Measurements from ENCODE around the gene DNM1L. TPM values are rescaled to one million over a fixed set of nuclear protein-coding genes. Genes with fewer than 3 reads are reported as not detected.
A peak's percentile ranks its signal among the peaks of the same experiment; 100 is the strongest.

The DNM1L gene
- total and polyA plus RNA-seq, 2 of the 4 experiments (the other 2 are of a cell fraction), result 44.8 to 70.1 TPM

GRCh38 chr12:32671930-32672780 lies 6.9 kb upstream of the DNM1L start:
- H2BK120ac ChIP-seq (ENCODE audit: low read depth, low read length), result no peak overlapping the region
- H2AK5ac ChIP-seq (ENCODE audit: low read depth, low read length), result no peak overlapping the region
- no peak overlapping the region for H3K4ac ChIP-seq (ENCODE audit: low read depth, low read length)
- no peak overlapping the region for H2BK5ac ChIP-seq (ENCODE audit: low read depth, low read length, poor library complexity, severe bottlenecking)
- H3K79me1 ChIP-seq (ENCODE audit: low read depth in 1 of 2, low read length in 2 of 2), result no peaks in the 10 kb centered on the region
- H3K9me3 ChIP-seq (ENCODE audit: control insufficient read depth, insufficient read depth, low read length), result peaks cover 9% of the 10 kb centered on the region
- H3K4me3 ChIP-seq (ENCODE audit: insufficient read depth, low read depth, low read length), result no peak overlapping the region
- WGBS, 2 experiments (ENCODE audit: extremely low coverage in 2 of 2, insufficient read length in 1 of 2), result no CpG with 5 or more reads among the region's 11 CpGs
- no peak overlapping the region for H3K9ac ChIP-seq (ENCODE audit: low read depth, low read length)
- dilution Hi-C loops (cut with HindIII; ENCODE audit: low sequenced_read_pairs, unreplicated experiment) (no loop called here), intact Hi-C loops (cut with micrococcal nuclease) (loop anchor here (1.0 to 5.0 kb wide), 4 partner anchors 217 to 1015 kb away; partner anchors contain the start of gene ETFBKMT), in situ Hi-C loops (cut with MboI; ENCODE audit: low sequenced_read_pairs) (loop anchor here (5.0 kb wide), 1 partner anchor 300 kb away; no protein-coding TSS in a partner anchor)
- ChIA-PET CTCF (interaction anchor here (0.7 to 1.9 kb wide), 5 partner anchors 9 to 307 kb away, joined by 3 to 14 read pairs (median 5); no protein-coding TSS in a partner anchor), POLR2A (ENCODE audit: unreplicated experiment) (no interaction called here)
- TF ChIP-seq POLR2A (IDR thresholded peaks at IDR 0.05; ENCODE audit: low read depth, low read length), result no peak
- TF ChIP-seq RAD21 (IDR thresholded peaks at IDR 0.05; ENCODE audit: low read length), result peak; percentile 83
- no peak for TF ChIP-seq USF2 (IDR thresholded peaks at IDR 0.05; ENCODE audit: low read depth, low read length)
- peak; percentile 75 for TF ChIP-seq SMC3 (IDR thresholded peaks at IDR 0.05; ENCODE audit: low read depth, low read length)
- peak; percentile 77 for TF ChIP-seq CTCF (conservative IDR thresholded peaks at IDR 0.05; ENCODE audit: low read depth, low read length)
- TF ChIP-seq RCOR1 (IDR thresholded peaks at IDR 0.05; ENCODE audit: insufficient replicate concordance, low read length), result no peak
- no peak for TF ChIP-seq ELK1 (IDR thresholded peaks at IDR 0.05; ENCODE audit: borderline replicate concordance, low read depth, low read length)
- DNase-seq (peak; percentile 83), ATAC-seq (ENCODE audit: low read depth) (peak; percentile 92)
- H4K5ac ChIP-seq (ENCODE audit: low read depth, low read length), result no peak overlapping the region
- no peak overlapping the region for H3K23ac ChIP-seq (ENCODE audit: low read depth, low read length)
- no peaks in the 10 kb centered on the region for H3K9me1 ChIP-seq (ENCODE audit: insufficient read depth, low read length)
- H2BK15ac ChIP-seq (ENCODE audit: low read depth, low read length), result no peak overlapping the region
- H4K20me1 ChIP-seq (ENCODE audit: insufficient read depth, low read length), result no peaks in the 10 kb centered on the region
- H2BK20ac ChIP-seq (ENCODE audit: low read depth, low read length), result no peak overlapping the region
- no peak overlapping the region for H3K56ac ChIP-seq (ENCODE audit: extremely low read depth, insufficient read depth, low read length)
- BruUV-seq (replicated peaks), result no TSS peak
- no peaks in the 10 kb centered on the region for H3K4me1 ChIP-seq (ENCODE audit: control insufficient read depth, insufficient read depth, low read length)
- H4K91ac ChIP-seq (ENCODE audit: insufficient read depth, low read depth, low read length), result no peak overlapping the region
- H3K27ac ChIP-seq (ENCODE audit: insufficient read depth, low read length), result no peak overlapping the region
- no peak overlapping the region for H3K14ac ChIP-seq (replicated peaks; ENCODE audit: low read depth, low read length)
- H2AFZ ChIP-seq (replicated peaks; ENCODE audit: low read length, poor library complexity), result no peak overlapping the region
- H3K27me3 ChIP-seq (ENCODE audit: control insufficient read depth, insufficient read depth, low read length), result no peaks in the 10 kb centered on the region
- no peak overlapping the region for H3K18ac ChIP-seq (ENCODE audit: low read depth, low read length)
- H3K36me3 ChIP-seq (ENCODE audit: control insufficient read depth, insufficient read depth, low read length), result no peaks in the 10 kb centered on the region
- H4K8ac ChIP-seq (ENCODE audit: low read depth in 2 of 2, low read length in 2 of 2), result no peak overlapping the region
- H3K4me2 ChIP-seq (ENCODE audit: low read depth, low read length), result no peak overlapping the region
- no peak overlapping the region for H2AK9ac ChIP-seq (replicated peaks; ENCODE audit: low read depth, low read length, poor library complexity)
